ENCODE results near the gene IL17RE.
"Not testable (repeated sequence)": the region's sequence is repeated elsewhere in the genome, so short reads cannot be mapped to it uniquely, and the experiment has no call there.

The IL17RE gene, protein sequence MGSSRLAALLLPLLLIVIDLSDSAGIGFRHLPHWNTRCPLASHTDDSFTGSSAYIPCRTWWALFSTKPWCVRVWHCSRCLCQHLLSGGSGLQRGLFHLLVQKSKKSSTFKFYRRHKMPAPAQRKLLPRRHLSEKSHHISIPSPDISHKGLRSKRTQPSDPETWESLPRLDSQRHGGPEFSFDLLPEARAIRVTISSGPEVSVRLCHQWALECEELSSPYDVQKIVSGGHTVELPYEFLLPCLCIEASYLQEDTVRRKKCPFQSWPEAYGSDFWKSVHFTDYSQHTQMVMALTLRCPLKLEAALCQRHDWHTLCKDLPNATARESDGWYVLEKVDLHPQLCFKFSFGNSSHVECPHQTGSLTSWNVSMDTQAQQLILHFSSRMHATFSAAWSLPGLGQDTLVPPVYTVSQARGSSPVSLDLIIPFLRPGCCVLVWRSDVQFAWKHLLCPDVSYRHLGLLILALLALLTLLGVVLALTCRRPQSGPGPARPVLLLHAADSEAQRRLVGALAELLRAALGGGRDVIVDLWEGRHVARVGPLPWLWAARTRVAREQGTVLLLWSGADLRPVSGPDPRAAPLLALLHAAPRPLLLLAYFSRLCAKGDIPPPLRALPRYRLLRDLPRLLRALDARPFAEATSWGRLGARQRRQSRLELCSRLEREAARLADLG

DNA sequence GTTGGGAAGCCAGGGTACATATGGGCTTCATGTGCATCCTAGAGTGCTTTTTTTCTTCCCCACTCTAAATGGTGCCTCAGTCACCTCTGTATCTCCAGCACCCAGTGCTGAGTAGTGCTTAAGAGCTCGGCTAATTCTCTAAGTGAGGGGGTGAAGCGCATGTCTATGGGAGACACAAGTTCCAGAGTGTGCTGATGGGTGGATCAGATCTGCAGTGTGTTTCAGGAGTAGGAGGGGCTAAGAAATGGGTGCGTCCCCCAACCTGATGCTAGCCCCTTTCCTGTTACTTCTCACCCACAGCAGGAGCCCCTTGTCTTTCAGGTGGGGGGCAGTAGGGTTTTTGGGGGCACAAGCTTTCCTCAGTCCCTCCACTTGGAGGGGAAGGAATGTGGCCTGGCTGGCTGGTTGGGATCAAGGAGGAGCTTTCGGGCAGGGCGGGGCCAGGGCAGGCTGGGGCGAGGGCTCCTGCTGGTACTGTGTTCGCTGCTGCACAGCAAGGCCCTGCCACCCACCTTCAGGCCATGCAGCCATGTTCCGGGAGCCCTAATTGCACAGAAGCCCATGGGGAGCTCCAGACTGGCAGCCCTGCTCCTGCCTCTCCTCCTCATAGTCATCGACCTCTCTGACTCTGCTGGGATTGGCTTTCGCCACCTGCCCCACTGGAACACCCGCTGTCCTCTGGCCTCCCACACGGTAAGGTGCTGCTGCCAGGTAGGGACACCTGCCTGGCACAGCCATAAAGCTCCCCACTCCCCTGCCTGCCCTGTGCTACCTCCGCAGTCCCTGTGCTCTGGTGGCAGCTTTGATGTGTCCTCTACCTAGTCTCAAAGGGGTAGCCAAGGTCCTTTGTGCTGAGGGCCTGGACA lies at the start of gene IL17RE:
Gene IL17RE, plus strand, starts transcription at position 477 of the 866 bp plus-strand sequence. Its CDS starts 85 bp downstream, at position 562.
- DNase-seq (ENCODE audit: low read depth in 2 of 2) = no peak

GRCh38 chr3:9854291-9854940 lies 48.2 kb upstream of the IL17RE start:
- not testable (repeated sequence) for DNase-seq (ENCODE audit: low read depth in 2 of 2)

GRCh38 chr3:9855594-9855993 lies 47.1 kb upstream of the IL17RE start:
- no peak for DNase-seq (ENCODE audit: low read depth in 2 of 2)

GRCh38 chr3:9859530-9860025 lies 43.1 kb upstream of the IL17RE start:
- DNase-seq (ENCODE audit: low read depth in 2 of 2) = no peak

DNA sequence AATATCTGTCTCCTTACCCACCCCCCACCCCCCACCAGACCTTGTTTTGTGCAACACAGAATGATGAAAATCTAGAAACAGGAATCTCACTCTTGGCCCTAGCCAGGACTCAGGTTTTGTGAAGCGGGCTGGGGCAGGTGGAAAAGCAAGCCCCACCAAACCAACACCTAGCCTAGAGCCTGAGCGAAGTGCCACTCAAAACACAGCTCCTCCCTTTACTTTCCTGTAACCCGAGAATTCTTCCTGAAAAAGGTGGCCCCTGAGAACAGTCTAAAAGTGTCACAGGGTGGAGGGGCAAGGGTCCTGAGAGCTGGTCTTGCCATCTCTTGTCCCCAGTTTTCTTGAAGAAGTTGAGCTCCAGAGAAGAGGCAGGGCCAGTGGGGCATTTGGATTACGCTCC lies 41.4 kb upstream of the IL17RE start:
- no peak for DNase-seq (ENCODE audit: low read depth in 2 of 2)

- DNase-seq (ENCODE audit: low read depth in 2 of 2) = no peak
These were observed 41.0 kb upstream of the IL17RE start for GRCh38 chr3:9861626-9862130.

GRCh38 chr3:9862391-9863057 lies 40.1 kb upstream of the IL17RE start:
- DNase-seq (ENCODE audit: low read depth in 2 of 2) = no peak

DNA sequence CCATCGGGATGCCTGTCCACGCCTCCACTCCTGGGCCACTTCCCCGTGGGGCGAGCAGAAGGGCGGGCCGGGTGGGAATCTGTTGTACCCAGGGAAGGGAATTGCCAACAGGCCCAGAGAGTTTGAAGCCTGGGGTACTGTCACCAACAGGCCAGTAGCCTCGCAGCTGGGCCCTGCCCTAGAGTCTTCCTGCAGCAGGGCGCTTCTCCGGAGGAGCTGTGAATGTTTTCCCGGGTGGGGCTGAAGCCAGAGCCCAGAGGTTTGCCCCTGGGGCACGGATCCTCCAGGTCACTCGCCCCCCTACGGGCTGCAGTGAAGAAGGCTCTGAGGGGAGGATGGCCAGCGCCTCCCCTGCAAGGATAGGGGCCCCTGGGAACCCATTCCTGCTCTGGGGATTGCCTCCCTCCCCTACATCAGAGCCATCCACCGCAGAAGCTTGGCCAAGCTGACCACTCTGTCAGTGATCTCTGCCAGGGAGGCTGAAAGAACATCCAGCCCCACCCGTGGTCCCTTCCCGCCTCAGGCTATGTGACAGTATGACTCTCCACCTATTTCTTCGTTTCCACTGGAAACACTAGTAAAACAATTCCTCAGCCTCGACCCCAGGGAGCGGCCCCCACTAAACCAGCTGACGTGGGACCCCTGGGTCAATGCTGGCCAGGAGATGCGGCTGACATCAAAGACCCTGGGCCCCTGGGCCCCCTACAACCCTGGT lies 39.4 kb upstream of the IL17RE start:
- no peak for DNase-seq (ENCODE audit: low read depth in 2 of 2)

- no peak for DNase-seq (ENCODE audit: low read depth in 2 of 2)
These were observed 38.3 kb upstream of the IL17RE start for GRCh38 chr3:9864200-9864927.

- not testable (repeated sequence) for DNase-seq (ENCODE audit: low read depth in 2 of 2)
These were observed 37.5 kb upstream of the IL17RE start for GRCh38 chr3:9865125-9865637.

- DNase-seq (ENCODE audit: low read depth in 2 of 2) = no peak
These were observed 36.0 kb upstream of the IL17RE start for GRCh38 chr3:9866639-9867038.

GRCh38 chr3:9867106-9867505 lies 35.5 kb upstream of the IL17RE start:
- DNase-seq (ENCODE audit: low read depth in 2 of 2) = no peak

DNA sequence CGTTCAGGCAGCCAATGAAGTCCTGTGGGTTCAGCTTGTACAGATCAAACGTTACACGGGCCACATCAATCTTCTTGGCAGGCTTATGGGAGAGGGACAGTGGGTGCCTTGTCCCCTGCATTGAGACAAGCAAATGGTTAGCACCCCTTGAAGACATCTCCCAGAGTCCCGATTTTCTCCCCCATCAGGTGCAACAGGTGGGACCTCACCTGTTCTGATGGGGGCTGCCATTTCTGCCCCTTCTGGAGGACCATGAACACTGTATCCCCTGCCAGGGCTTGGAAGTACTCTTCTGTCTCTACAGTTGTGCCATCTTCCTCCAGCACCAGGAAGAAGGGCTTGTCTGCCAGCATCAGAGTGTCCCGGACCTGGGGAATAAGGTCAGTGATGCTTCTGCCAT lies 32.7 kb upstream of the IL17RE start:
- DNase-seq (ENCODE audit: low read depth in 2 of 2) = no peak

- DNase-seq (ENCODE audit: low read depth in 2 of 2) = no peak
These were observed 31.7 kb upstream of the IL17RE start for GRCh38 chr3:9870978-9871377.

DNA sequence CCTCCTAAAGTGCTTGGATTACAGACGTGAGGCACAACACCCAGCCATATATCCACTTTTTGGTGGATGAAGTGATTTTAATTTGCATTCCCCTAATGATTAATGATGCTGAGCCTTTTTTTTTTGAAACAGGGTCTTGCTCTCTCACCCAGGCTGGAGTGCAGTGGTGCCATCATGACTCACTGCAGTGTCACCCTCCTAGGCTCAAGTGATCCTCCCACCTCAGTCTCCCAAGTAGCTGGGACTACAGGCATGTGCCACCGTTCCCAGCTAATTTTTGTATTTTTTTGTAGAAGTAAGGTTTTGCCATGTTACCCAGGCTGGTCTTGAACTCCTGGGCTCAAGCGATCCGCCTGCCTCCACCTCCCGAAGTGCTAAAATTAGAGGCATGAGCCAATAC lies 30.6 kb upstream of the IL17RE start:
- not testable (repeated sequence) for DNase-seq (ENCODE audit: low read depth in 2 of 2)

DNA sequence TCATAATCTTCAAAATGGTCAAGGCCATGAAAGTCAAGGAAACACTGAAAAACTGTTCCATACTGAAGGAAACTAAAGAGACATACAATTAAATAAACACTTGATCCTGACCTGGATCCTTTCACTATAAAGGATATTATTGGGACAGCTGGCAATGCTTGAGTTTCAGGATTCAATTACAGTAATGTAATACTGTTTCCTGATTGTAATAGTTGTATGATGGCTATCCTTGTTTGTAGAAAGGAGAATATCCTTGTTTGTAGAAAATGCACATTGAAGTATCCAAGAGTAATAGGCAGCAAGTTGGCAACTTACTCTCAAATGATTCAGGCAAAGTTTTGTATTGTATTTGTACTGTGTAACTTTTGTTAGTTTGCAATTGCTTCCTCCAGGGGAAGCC lies 27.2 kb upstream of the IL17RE start:
- no peak for DNase-seq (ENCODE audit: low read depth in 2 of 2)

GRCh38 chr3:9876255-9876654 lies 26.4 kb upstream of the IL17RE start:
- DNase-seq (ENCODE audit: low read depth in 2 of 2) = not testable (repeated sequence)

DNA sequence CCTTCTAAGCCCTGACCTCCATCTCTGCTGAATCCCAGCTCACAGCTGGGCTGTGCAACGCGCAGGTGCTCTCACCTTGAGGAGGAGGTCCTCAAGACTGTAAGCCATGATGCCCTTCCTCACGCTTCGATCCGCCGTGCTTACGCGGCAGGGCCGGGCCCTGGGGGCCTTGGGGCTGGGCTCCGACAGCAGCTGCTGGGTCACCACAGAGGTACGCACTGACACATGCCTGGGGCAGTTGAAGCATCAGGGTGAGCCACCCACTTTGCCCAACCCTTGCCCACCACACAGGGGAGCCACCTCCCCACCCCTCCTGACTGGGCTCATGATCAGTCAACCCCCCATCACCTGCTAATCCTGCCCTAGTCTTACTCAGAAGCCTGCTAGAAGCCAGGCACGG lies 25.7 kb upstream of the IL17RE start:
- peak in 1 of 2 donors; percentile 8 for DNase-seq (ENCODE audit: low read depth in 2 of 2)

- no peak for DNase-seq (ENCODE audit: low read depth in 2 of 2)
These were observed 23.9 kb upstream of the IL17RE start for GRCh38 chr3:9878700-9879099.
